ENCODE results near the gene ATP6V1D.

Gene ATP6V1D

DNA sequence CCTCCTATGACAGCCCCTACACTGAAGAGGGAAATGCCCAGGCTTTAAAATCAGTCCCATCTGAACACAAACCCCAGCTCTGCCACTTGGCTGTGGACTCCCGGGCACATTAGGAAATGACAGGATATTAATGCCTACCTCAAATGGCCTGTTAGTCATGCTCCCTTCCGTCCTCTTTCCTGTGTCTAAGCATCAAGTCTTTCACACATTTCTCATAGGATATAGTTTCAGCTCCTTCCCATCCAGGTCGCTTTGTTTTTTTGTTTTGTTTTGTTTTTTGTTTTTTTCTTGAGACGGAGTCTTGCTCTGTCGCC, 36.2 kb upstream of the ATP6V1D start:
- TF ChIP-seq, protein P1, sequence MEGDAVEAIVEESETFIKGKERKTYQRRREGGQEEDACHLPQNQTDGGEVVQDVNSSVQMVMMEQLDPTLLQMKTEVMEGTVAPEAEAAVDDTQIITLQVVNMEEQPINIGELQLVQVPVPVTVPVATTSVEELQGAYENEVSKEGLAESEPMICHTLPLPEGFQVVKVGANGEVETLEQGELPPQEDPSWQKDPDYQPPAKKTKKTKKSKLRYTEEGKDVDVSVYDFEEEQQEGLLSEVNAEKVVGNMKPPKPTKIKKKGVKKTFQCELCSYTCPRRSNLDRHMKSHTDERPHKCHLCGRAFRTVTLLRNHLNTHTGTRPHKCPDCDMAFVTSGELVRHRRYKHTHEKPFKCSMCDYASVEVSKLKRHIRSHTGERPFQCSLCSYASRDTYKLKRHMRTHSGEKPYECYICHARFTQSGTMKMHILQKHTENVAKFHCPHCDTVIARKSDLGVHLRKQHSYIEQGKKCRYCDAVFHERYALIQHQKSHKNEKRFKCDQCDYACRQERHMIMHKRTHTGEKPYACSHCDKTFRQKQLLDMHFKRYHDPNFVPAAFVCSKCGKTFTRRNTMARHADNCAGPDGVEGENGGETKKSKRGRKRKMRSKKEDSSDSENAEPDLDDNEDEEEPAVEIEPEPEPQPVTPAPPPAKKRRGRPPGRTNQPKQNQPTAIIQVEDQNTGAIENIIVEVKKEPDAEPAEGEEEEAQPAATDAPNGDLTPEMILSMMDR (IDR thresholded peaks at IDR 0.05) = no peak
- Mint-ChIP-seq H3K27ac (peak overlapping the region; percentile 53), H3K4me1 (peaks cover 40% of the 10 kb centered on the region), H3K4me3 (no peak overlapping the region), H3K9me3 (no peaks in the 10 kb centered on the region), H3K27me3 (ENCODE audit: low read depth, poor library complexity) (peaks cover 13% of the 10 kb centered on the region), H3K36me3 (ENCODE audit: low read depth) (no peaks in the 10 kb centered on the region)
- no peak for DNase-seq

DNA sequence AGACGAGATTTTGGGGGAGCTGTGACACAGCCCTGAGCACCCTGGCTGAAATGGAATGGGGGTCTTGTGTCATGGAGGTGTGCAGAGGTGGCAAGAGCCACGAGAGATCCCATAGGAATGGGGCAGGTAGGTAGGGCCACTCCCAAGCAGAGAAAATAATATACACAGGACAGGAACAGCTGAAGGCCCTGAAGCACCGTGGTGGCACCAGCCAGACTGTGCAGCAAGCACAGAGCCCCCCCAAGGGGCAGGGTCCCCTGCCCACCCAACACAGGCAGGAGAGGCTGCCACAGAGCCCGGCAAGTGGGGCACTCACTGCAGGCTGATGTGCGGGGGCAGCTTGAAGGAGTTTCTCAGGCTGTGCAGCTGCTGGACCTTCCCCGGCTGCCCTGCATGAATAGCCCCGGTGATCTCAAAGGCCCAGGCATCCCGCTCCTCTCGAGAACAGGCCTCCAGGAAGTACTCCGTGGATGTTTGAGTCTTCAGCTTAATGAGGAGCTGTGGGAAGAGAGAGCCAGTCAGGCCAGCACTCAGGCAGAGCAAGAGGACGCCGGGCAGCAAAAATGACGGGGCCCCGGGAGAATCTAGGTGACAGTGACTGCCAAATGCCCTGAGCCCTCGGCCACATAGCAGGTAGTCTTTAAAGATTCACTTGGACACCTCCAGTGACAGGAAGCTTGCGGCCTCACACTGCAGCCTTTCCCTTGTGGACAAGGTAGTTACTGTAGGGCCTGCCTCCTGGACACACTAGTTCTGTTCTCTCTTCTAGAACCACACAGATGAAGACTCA, 35.7 kb upstream of the ATP6V1D start:
- Mint-ChIP-seq H3K27ac (no peak overlapping the region), H3K36me3 (ENCODE audit: low read depth) (no peaks in the 10 kb centered on the region)
- TF ChIP-seq, protein P1 (IDR thresholded peaks at IDR 0.05) = no peak

DNA sequence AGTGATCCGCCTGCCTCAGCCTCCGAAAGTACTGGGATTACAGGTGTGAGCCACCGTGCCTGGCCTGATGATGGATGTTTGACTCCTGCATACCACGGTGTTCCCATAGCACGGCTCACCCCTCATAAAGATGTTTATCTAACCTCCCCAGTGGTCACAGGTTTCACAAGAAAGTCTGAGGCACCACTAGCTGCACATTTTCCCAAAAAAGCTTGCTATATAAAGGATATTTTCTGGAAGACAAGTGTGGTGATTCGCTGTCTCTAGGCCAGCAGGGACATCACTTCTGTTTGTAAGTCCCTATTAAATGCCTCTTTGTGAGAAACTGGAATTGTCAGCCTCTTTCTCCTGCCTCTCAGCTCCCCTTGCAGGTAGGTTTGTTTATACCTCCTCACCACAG, 34.1 kb upstream of the ATP6V1D start:
- no peaks in the 10 kb centered on the region for H3K36me3 Mint-ChIP-seq (ENCODE audit: low read depth)
- TF ChIP-seq, protein P1 (IDR thresholded peaks at IDR 0.05) = no peak
- H3K4me3 Mint-ChIP-seq = no peak overlapping the region
- H3K27ac Mint-ChIP-seq = no peak overlapping the region
- H3K9me3 Mint-ChIP-seq = no peaks in the 10 kb centered on the region
- peaks cover 40% of the 10 kb centered on the region for H3K4me1 Mint-ChIP-seq
- H3K27me3 Mint-ChIP-seq (ENCODE audit: low read depth, poor library complexity) = peaks cover 8% of the 10 kb centered on the region
- DNase-seq = no peak

More for the DNA sequence above, 35.7 kb upstream of the ATP6V1D start:
- peaks cover 10% of the 10 kb centered on the region for H3K27me3 Mint-ChIP-seq (ENCODE audit: low read depth, poor library complexity)
- no peaks in the 10 kb centered on the region for H3K9me3 Mint-ChIP-seq
- H3K4me3 Mint-ChIP-seq = no peak overlapping the region
- peaks cover 40% of the 10 kb centered on the region for H3K4me1 Mint-ChIP-seq
- DNase-seq = peak; percentile 18

DNA sequence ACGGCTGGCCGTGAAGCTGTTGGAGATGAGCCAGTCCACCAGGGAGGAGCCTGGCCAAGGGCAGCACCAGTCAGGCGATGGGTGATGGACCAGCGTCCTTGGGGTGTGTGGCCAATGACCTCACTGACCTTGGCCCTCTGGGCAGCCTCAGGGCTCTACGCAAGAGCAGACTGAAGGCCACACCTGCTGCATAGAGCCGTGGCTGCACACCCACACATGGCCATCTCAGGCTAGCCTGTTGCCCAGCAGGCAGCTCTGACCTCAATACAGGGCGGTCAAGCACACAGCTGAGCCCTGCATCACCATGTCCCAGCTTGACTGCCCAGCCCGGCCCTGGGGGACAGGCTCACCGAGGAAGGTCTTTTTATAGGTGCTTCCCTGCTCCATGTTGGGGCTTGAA, 33.2 kb upstream of the ATP6V1D start:
- DNase-seq = no peak
- H3K4me1 Mint-ChIP-seq = peaks cover 35% of the 10 kb centered on the region
- TF ChIP-seq, protein P1 (IDR thresholded peaks at IDR 0.05) = no peak
- no peaks in the 10 kb centered on the region for H3K36me3 Mint-ChIP-seq (ENCODE audit: low read depth)
- H3K4me3 Mint-ChIP-seq = no peak overlapping the region
- H3K27ac Mint-ChIP-seq = no peak overlapping the region
- peaks cover 6% of the 10 kb centered on the region for H3K27me3 Mint-ChIP-seq (ENCODE audit: low read depth, poor library complexity)
- H3K9me3 Mint-ChIP-seq = no peaks in the 10 kb centered on the region

DNA sequence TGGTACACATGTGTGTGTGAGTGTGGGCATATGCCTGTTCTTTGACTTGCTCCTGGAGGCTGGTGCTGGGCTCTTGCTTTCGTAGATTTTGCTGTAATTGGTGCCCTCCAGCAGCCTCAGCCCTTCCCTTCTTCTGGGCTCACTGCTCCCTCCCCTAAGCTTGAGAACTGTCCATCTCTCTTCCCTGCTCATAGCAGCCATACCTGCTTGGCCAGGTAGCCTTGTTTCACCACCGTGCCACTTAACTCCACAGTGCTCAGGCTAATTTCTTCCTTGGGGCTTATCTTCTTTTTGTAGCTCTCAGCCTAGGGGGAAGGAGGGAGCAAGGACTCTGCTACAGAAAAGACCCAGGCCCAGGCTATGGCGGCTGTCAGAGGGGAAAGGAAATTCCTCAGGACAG, 32.5 kb upstream of the ATP6V1D start:
- TF ChIP-seq, protein P1 (IDR thresholded peaks at IDR 0.05) = no peak
- Mint-ChIP-seq H3K36me3 (ENCODE audit: low read depth) (no peaks in the 10 kb centered on the region), H3K4me1 (peaks cover 35% of the 10 kb centered on the region), H3K4me3 (no peak overlapping the region), H3K27ac (no peak overlapping the region), H3K9me3 (no peaks in the 10 kb centered on the region), H3K27me3 (ENCODE audit: low read depth, poor library complexity) (peaks cover 6% of the 10 kb centered on the region)
- no peak for DNase-seq

DNA sequence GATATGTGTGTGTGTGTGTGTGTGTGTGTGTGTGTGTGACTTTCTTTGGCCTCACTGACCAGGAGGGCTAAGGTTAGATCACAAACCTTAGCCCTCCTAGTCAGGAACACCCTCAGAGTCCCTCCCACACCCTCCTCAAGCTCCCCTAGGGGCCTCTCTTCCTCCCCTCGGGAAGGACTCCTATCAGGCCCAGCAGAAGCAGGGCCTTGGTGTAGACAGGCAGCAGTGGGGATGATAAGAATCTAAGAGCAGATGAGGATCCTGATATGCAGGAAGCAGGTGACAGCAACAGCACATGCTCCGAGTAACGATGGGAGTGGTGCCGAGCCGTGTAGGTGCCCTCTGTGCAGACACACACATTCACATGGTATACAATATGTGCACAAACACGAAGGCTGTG, 31.7 kb upstream of the ATP6V1D start:
- peaks cover 31% of the 10 kb centered on the region for H3K4me1 Mint-ChIP-seq
- no peak for DNase-seq
- H3K27ac Mint-ChIP-seq = peak overlapping the region; percentile 32
- peaks cover 6% of the 10 kb centered on the region for H3K27me3 Mint-ChIP-seq (ENCODE audit: low read depth, poor library complexity)
- TF ChIP-seq, protein P1 (IDR thresholded peaks at IDR 0.05) = no peak
- no peaks in the 10 kb centered on the region for H3K9me3 Mint-ChIP-seq
- H3K36me3 Mint-ChIP-seq (ENCODE audit: low read depth) = peaks cover 5% of the 10 kb centered on the region
- H3K4me3 Mint-ChIP-seq = no peak overlapping the region
